BJ (cell line): ENCODE measurements around the gene TOM1. TPM values are rescaled to one million over a fixed set of nuclear protein-coding genes. Genes with fewer than 3 reads are reported as not detected.

ENCODE experiments used
- CTCF ChIA-PET: fragments of 350-600 bp; formaldehyde crosslinking; extraction: SDS; loops from one replicate; lab custom pipeline; 2021; ENCODE audit warnings: antibody characterized with exemption, inconsistent platforms; lab: Yijun Ruan, JAX
- POLR2A ChIA-PET: fragments of 300-600 bp; sonication (Branson Sonifier 250); formaldehyde crosslinking; extraction: SDS; loops from one replicate; lab custom pipeline; 2021; ENCODE audit warnings: antibody characterized with exemption; lab: Charles Lee
- DNase-seq: peaks from one replicate; pipeline ENCODE4 v3.0.0-alpha.2; 2011; ENCODE audit warnings: low read depth
- H3K27me3 ChIP-seq: 2 replicates; pipeline ENCODE4 v1.6.0; 2011; ENCODE audit warnings: low read length; ENCODE audit not compliant: control insufficient read depth, insufficient read depth
- H3K36me3 ChIP-seq: 2 replicates; pipeline ENCODE4 v1.5.1; 2011; ENCODE audit warnings: low read length; ENCODE audit not compliant: control insufficient read depth, insufficient read depth
- H3K4me3 ChIP-seq: 2 replicates; pipeline ENCODE4 v1.5.1; 2011; ENCODE audit warnings: low read depth, mild to moderate bottlenecking, control low read depth, low read length
- CTCF ChIP-seq: IDR thresholded peaks from 2 replicates; pipeline ENCODE4 v1.5.1; 2011; ENCODE audit warnings: low read depth, mild to moderate bottlenecking, control low read depth, inconsistent platforms, low read length, moderate library complexity; ENCODE audit not compliant: insufficient read depth
- polyA plus RNA-seq: library from polyadenylated mRNA; depleted of rRNA; stranded (reverse); fragments of >200 nt; gene quantifications from 2 replicates; pipeline ENCODE4 v1.2.3, GENCODE V29; 2011

TOM1 gene
- polyA plus RNA-seq, 1 experiment: 124 TPM

- CTCF ChIA-PET: interaction anchor here (1.1 to 2.4 kb wide), 2 partner anchors 74 to 77 kb away, joined by 3 to 8 read pairs; no protein-coding TSS in a partner anchor
- H3K4me3 ChIP-seq: no peak overlapping the region
- POLR2A ChIA-PET: no interaction called here
- no peak for DNase-seq
- TF ChIP-seq CTCF: no peak
- H3K27me3 ChIP-seq: no peaks in the 10 kb centered on the region
- H3K36me3 ChIP-seq: peaks cover under 1% of the 10 kb centered on the region; the same call in 1 of the 2 replicates
Measured at GRCh38 chr22:35353318-35353717, 53.6 kb downstream of the TOM1 start.

DNA sequence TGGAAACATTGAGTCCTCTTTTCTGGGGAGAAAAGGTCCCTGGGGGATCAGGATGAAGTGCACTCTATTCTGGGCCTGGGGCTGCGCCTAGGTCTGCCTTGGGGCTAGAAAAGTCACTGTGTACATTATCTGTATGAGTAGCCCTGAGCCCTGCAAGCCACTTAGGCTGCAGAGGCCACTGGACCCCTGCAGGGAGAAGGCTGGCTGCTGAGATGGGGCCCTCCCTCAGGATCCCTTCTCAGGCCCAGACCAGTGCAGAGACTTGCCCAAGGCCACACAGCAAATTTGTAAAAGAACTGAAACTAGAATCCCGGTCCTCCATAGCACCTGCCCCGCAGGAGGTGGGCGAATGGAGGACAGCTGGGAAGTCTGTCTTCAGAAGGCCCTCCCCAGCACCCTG is 54.4 kb downstream of the TOM1 start:
- POLR2A ChIA-PET: interaction anchor here (0.6 kb wide), 1 partner anchor 69 kb away, joined by 7 read pairs; no protein-coding TSS in a partner anchor
- TF ChIP-seq CTCF: no peak
- CTCF ChIA-PET: interaction anchor here (2.4 kb wide), 1 partner anchor 77 kb away, joined by 8 read pairs; no protein-coding TSS in a partner anchor

DNA sequence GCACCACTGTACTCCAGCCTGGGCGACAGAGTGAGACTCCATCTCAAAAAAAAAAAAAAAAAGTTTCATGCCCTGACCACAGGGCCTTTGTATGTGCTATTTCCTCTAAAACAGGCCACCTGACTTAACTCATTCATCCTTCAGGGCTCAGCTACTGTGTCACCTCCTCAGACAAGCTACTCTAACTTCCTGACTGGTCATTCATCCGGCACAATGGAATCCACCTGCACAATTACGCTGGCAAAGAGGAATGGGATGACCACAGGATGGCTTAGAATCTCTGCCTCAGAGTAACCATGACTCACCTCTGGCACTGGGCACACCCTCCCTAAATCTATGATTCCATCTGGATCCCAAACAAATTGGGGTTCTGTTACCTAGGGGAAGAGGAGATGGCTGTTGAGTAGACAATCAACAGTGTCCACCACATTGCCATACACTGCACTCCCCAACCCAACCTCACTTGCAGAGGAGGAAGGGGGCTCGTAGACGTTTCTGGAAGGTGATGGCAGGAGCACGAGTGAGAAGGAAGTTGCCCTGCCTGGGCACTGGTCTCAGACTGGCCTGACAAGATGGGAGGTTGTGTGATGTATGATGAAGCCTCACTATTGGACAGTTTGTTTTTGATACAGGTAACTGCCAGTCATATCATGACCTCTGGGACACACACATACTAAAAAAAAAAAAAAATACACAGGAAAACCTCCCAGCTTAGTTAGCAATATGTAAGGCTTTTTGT is 58.4 kb downstream of the TOM1 start:
- DNase-seq: no peak
- no peak for TF ChIP-seq CTCF
- Histone ChIP-seq H3K27me3 (no peaks in the 10 kb centered on the region), H3K4me3 (no peak overlapping the region), H3K36me3 (no peaks in the 10 kb centered on the region)
- CTCF ChIA-PET: interaction anchor here (1.0 to 5.8 kb wide), 3 partner anchors 7 to 110 kb away, joined by 3 to 41 read pairs (median 3); no protein-coding TSS in a partner anchor
- POLR2A ChIA-PET: no interaction called here

More for the DNA sequence above, 54.4 kb downstream of the TOM1 start:
- no peak overlapping the region for H3K4me3 ChIP-seq
- DNase-seq: no peak
- no peaks in the 10 kb centered on the region for H3K27me3 ChIP-seq
- no peaks in the 10 kb centered on the region for H3K36me3 ChIP-seq

GRCh38 chr22:35359380-35360065 is 59.8 kb downstream of the TOM1 start:
- POLR2A ChIA-PET: no interaction called here
- H3K27me3 ChIP-seq: no peaks in the 10 kb centered on the region
- CTCF ChIA-PET: interaction anchor here (5.8 kb wide), 1 partner anchor 9 kb away, joined by 41 read pairs; no protein-coding TSS in a partner anchor

More at GRCh38 chr22:35359380-35360065, 59.8 kb downstream of the TOM1 start:
- no peak overlapping the region for H3K4me3 ChIP-seq
- TF ChIP-seq CTCF: no peak
- H3K36me3 ChIP-seq: no peaks in the 10 kb centered on the region
- DNase-seq: no peak
